ENCODE data around the gene POMT2.
"Not testable (repeated sequence)": the region's sequence is repeated elsewhere in the genome, so short reads cannot be mapped to it uniquely, and the experiment has no call there.

Gene POMT2

DNA sequence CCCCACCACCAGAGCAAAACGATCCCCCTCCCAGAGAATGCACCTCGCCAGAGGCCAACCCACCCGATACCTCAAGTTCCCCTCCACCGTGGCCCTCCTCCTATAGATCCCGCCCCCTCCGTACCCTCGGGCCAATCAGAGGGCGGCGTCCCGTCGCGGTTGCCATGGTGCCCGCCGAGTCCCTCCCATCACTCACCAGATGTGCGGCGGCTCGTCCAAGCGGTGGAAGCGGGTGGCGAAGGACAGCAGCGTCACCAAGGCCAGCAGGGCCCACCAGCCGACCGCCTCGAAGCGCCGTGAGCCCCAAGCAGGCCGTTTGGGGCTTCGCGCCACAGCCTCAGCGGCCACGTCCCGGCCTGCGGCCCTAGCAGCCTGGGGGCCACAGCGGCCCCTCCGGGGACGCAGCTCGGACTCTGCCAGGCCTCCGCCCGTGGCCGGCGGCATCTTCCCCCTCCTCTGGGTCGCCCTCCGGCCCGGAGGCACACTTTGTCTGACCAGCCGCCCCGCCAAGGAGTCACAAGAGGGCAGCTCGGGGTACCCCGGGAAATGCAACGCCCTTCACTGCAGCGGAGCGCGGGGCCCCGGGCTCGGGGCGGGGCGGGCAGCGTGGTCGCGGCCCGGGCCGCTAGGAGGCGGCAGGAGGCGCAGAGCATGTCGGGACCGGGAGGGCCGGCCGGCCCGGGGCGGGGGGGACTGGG, at the start of gene POMT2:
TSS of gene POMT2 (minus strand) at position 646 of the 698 bp plus-strand sequence. CDS start at position 444, 202 bp downstream.
- in situ Hi-C loops (cut with MboI; ENCODE audit: low sequenced_read_pairs), result loop anchor here (25.0 kb wide), 1 partner anchor 458 kb away; no protein-coding TSS in a partner anchor

DNA sequence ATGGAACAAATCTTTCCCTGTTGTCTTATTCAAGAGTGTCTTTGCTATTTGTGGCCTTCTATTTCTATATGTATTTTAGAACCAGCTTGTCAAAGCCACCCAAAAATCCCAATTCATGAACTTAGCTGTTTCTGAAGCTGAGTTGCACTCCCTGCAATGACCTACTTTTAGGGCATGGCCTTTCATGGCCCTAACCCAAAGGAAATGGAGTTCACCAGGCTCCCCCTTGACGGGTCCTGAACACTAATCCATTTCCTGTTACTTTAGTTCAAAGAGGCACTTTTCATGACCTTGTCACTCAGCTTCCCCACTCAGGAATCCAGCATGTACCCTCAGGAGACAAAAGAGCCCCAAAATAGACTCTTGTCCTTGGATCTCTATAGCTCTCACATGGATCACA, 48.6 kb upstream of the POMT2 start:
- in situ Hi-C loops (cut with MboI; ENCODE audit: low sequenced_read_pairs), result no loop called here

DNA sequence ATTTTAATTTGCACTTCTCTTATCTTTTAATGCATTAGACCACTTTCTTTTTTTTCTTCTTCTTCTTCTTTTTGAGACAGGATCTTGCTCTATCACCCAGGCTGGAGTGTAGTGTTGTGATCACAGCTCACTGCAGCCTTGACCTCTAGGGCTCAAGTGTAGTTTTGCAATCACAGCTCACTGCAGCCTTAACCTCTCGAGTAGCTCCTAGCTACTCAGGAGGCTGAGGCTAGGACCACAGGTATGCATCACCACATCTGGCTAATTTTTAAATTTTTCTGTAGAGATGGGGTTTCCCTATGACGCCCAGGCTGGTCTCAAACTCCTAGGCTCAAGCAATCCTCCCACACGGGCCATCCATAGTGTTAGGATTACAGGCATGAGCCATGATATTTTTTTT, 43.5 kb upstream of the POMT2 start:
- in situ Hi-C loops (cut with MboI; ENCODE audit: low sequenced_read_pairs), result no loop called here

- in situ Hi-C loops (cut with MboI; ENCODE audit: low sequenced_read_pairs), result no loop called here
Observed at GRCh38 chr14:77359626-77360025, 38.9 kb upstream of the POMT2 start.

GRCh38 chr14:77356899-77357298, 36.2 kb upstream of the POMT2 start:
- in situ Hi-C loops (cut with MboI; ENCODE audit: low sequenced_read_pairs), result no loop called here

- in situ Hi-C loops (cut with MboI; ENCODE audit: low sequenced_read_pairs), result no loop called here
Observed at GRCh38 chr14:77355811-77356210, 35.1 kb upstream of the POMT2 start.

DNA sequence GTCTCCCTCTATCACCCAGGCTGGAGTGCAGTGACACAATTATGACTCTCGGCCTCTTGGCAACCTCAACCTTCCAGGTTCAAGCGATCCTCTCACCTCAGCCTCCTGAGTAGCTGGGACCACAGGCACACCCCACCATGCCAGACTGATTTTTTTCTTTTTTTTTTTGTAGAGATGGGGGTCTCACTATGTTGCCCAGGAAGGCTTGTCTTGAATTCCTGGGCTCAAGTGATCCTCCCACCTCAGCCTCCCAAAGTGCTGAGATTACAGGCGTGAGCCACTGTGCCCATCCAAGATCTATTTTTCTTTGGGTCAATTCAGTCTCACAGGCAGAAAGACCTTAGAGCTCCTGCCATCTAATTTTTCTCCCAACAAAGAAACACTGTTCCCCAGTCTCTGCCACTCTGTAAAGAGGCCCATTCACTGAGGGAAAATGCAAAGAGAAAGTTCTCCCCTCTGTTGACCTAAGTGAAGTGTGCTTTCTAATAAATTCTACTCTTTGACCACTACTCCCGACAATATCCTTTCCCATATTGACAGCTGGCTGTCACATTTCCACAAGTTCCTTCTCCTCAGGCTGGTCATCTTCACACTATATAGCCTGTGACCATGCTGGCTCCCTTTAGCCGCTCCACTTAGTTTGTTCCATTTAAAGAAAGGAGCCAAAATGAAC, 32.9 kb upstream of the POMT2 start:
- in situ Hi-C loops (cut with MboI; ENCODE audit: low sequenced_read_pairs), result no loop called here

- in situ Hi-C loops (cut with MboI; ENCODE audit: low sequenced_read_pairs), result no loop called here
Observed at GRCh38 chr14:77347751-77348150, 27.1 kb upstream of the POMT2 start.

- in situ Hi-C loops (cut with MboI; ENCODE audit: low sequenced_read_pairs), result no loop called here
Observed at GRCh38 chr14:77346495-77346894, 25.8 kb upstream of the POMT2 start.

DNA sequence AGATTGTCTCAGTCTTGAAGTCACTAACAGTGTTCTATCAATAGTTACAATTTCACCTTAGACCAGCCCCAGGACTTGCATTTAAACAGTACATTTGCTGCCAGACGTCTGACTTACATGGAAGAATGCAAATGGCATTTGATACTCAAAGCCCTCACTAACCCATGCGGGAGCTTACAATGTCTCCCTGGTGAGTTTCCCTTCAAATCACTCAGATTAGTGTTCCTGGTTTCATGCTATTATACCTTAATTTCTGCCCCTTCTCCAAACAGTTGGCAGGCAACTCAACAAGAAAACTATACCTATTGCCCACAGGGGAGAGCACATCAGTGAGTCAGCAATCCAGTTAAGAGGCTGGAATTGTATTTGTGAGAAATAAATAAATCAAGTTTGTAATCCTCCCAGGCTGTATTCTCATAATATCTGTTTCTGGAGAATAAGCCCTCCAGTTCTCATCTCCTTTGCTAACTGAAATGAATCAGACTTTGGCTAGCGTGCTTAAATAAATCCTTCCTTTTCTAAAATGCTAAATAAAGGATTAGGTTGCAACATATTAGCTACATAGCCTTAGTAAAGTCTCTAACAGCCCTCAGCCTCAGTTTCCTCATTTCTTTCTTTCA, 23.8 kb upstream of the POMT2 start:
- in situ Hi-C loops (cut with MboI; ENCODE audit: low sequenced_read_pairs), result no loop called here

GRCh38 chr14:77343662-77344061, 23.0 kb upstream of the POMT2 start:
- in situ Hi-C loops (cut with MboI; ENCODE audit: low sequenced_read_pairs), result no loop called here

DNA sequence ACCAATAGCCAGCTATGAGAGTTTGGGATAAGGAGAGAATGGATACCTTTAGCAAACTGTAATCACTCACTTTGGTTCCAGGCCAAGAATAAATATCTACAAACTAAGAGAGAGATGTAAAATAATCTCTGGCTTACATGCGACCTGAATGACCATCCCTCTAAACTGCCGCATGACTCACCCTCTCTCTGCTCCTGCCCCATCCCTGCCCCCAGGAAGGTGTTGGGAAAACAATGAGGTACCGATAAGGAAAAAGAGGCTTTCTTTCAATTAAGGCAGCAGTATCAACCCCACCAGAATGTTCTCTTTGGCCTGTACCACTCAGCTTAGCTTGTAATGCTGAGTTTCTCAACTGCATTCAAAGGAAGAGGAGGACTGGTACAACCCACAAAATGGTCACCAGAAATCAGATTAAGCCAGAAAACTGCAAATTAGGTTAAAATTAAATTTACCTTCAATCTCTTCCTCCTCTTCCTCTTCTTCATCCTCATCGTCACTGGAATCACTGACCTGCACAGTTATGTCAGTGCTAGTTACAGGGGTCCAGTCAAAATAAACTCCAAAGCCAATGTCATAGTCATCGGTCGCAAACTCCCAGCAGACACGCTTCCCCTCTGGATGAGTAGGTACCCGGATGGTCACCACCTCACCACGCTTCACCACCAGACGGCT, 22.2 kb upstream of the POMT2 start:
- in situ Hi-C loops (cut with MboI; ENCODE audit: low sequenced_read_pairs), result no loop called here

- in situ Hi-C loops (cut with MboI; ENCODE audit: low sequenced_read_pairs), result no loop called here
Observed at GRCh38 chr14:77340389-77340788, 19.7 kb upstream of the POMT2 start.

DNA sequence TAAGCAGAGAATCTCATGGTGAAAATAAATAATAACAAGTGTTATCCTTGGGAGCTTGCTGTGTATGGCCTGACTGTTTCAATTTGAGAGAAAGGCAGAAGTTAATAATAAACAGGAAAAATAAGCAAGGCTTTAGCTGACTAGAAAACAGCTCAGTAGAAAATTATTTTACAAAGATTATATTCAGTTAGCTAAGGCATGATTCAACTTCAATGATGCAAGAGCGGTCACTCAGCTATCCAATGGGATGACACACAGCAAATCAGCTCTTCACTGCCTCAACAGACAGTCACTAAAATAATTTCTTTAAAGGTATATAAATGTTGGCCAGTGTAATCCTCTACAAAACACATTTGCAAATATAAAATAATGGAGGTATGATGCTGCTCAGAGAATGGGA, 18.7 kb upstream of the POMT2 start:
- in situ Hi-C loops (cut with MboI; ENCODE audit: low sequenced_read_pairs), result no loop called here

DNA sequence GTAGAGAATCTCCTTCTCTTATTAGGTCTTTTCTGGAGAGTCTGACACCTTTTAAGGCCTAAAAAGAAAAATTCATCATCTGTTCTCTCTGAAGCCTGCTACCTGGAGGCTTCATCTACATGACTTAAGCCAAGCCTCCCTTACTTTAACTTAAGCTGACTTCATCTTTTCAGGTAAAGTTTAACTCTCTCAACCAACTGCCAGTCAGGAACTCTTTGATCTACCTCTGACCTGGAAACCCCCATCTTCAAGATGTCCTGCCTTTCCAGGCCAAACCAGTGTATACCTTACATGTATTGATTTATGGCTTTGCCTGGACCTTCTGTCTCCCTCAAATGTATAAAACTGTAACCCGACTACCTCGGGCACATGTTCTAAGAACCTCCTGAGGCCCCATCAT, 17.6 kb upstream of the POMT2 start:
- in situ Hi-C loops (cut with MboI; ENCODE audit: low sequenced_read_pairs), result no loop called here

DNA sequence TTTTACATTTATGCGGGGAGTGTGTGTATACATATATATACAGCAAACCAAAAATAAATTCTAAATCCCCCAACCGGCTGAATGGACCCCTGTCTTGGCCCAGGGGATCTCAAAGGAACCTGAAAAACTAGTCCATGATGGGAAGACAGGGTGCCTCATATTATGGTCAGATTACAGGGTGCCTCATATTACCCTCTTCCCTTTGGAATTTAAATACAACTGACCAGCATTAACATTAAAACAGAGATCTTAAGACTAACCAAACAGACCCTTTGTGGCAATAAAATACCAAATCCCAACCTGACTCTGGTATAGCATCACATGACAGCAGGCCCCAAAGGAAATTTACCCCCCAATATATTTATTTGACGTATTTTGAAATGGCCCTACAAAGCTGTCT, 17.2 kb upstream of the POMT2 start:
- in situ Hi-C loops (cut with MboI; ENCODE audit: low sequenced_read_pairs), result no loop called here

DNA sequence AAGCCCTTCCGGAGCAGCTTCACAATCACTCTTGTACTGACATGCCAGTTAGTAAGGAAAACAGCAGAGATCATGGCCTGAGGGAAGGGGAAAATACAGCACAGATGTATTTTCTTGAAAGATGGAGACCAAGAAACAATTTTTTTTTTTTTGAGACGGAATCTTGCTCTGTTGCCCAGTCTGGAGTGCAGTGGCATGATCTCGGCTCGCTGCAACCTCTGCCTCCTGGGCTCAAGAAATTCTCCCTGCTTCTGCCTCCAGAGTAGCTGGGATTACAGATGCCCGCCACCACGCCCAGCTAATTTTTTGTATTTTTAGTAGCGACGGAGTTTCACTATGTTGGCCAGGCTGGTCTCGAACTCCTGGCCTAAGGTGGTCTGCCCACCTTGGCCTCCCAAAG, 16.6 kb upstream of the POMT2 start:
- in situ Hi-C loops (cut with MboI; ENCODE audit: low sequenced_read_pairs), result not testable (repeated sequence)

DNA sequence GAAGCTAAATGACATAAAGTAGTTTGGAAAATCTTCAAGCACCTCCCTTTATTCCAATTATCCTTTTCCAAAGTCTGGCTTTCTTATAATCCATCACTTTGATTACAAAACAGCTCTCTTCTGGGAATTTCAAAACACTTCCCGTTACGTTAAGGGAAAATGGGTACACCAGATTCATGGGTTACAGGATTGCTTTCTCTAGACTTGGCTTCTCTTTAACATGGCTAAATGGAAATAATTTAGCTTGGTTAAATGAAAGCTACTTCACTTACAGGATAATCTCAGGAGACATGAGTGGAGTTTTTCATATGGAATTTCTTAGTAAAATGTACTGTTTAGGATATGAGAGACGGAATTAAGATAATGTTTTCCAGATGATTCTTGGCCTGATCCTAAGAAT, 14.9 kb upstream of the POMT2 start:
- in situ Hi-C loops (cut with MboI; ENCODE audit: low sequenced_read_pairs), result no loop called here

- in situ Hi-C loops (cut with MboI; ENCODE audit: low sequenced_read_pairs), result no loop called here
Observed at GRCh38 chr14:77329872-77330271, 9.2 kb upstream of the POMT2 start.

GRCh38 chr14:77327111-77327510, 6.4 kb upstream of the POMT2 start:
- in situ Hi-C loops (cut with MboI; ENCODE audit: low sequenced_read_pairs), result no loop called here

DNA sequence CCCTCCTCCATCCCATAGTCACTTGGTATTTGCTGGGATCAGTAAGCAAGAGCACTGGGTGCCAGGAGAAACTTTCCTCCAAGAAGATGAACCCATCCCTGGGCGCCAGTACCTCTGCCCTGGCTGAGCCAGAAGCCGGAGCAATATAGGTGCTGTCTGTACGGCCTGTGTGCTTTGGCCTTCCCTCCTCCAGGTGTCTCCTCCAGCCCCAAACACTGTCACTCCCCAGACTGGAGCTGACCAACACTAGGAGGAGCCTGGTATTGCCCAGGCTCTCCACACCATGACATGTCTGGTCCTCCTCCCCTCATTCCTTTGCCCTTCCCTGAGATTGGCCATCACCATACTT, 5.0 kb upstream of the POMT2 start:
- in situ Hi-C loops (cut with MboI; ENCODE audit: low sequenced_read_pairs), result no loop called here
